Endothelial cell (in vitro differentiated cells): Measurements from ENCODE around the gene RAC2. TPM values are rescaled to one million over a fixed set of nuclear protein-coding genes. Genes with fewer than 3 reads are reported as not detected.

Source experiments
- DNase-seq: peaks from one replicate; pipeline ENCODE4 v3.0.0; 2021; ENCODE audit warnings: low spot score
- H3K27ac Mint-ChIP-seq: one replicate; pipeline ENCODE4 v1.8.0; 2021; ENCODE audit warnings: mixed read lengths, inconsistent platforms; ENCODE audit not compliant: unreplicated experiment
- H3K27me3 Mint-ChIP-seq: one replicate; pipeline ENCODE4 v1.8.0; 2021; ENCODE audit warnings: mild to moderate bottlenecking, moderate library complexity, mixed read lengths, inconsistent platforms; ENCODE audit not compliant: unreplicated experiment
- H3K36me3 Mint-ChIP-seq: one replicate; pipeline ENCODE4 v1.8.0; 2021; ENCODE audit warnings: mild to moderate bottlenecking, low read depth, mixed read lengths, inconsistent platforms; ENCODE audit not compliant: unreplicated experiment
- H3K4me1 Mint-ChIP-seq: one replicate; pipeline ENCODE4 v1.8.0; 2021; ENCODE audit warnings: mild to moderate bottlenecking, mixed read lengths, inconsistent platforms; ENCODE audit not compliant: unreplicated experiment
- H3K4me3 Mint-ChIP-seq: one replicate; pipeline ENCODE4 v1.8.0; 2021; ENCODE audit warnings: mild to moderate bottlenecking, mixed read lengths, inconsistent platforms; ENCODE audit not compliant: unreplicated experiment
- H3K9me3 Mint-ChIP-seq: one replicate; pipeline ENCODE4 v1.8.0; 2021; ENCODE audit warnings: mixed read lengths, inconsistent platforms; ENCODE audit not compliant: unreplicated experiment
- total RNA-seq: library from RNA; stranded (reverse); fragmentation: NEBNext Ultra II Directional; extraction: Animal tissue kit (Norgen Biotek cat#: 25700); gene quantifications from one replicate; pipeline ENCODE4 v1.2.1, GENCODE V29; 2021; ENCODE audit not compliant: unreplicated experiment
- TF ChIP-seq, protein P1 (sequence below): fragments of 200-600 bp; sonication (generic); IDR thresholded peaks from one replicate; pipeline ENCODE4 v1.5.0; 2021; ENCODE audit warnings: antibody characterized with exemption; ENCODE audit not compliant: unreplicated experiment

RAC2 gene
- total RNA-seq, 1 donor from 2014 or later = 16.6 TPM

- DNase-seq = no peak
- Mint-ChIP-seq H3K36me3 (no peaks in the 10 kb centered on the region), H3K4me1 (no peaks in the 10 kb centered on the region), H3K27me3 (no peaks in the 10 kb centered on the region), H3K4me3 (no peak overlapping the region), H3K9me3 (no peaks in the 10 kb centered on the region), H3K27ac (no peak overlapping the region)
- TF ChIP-seq, protein P1, sequence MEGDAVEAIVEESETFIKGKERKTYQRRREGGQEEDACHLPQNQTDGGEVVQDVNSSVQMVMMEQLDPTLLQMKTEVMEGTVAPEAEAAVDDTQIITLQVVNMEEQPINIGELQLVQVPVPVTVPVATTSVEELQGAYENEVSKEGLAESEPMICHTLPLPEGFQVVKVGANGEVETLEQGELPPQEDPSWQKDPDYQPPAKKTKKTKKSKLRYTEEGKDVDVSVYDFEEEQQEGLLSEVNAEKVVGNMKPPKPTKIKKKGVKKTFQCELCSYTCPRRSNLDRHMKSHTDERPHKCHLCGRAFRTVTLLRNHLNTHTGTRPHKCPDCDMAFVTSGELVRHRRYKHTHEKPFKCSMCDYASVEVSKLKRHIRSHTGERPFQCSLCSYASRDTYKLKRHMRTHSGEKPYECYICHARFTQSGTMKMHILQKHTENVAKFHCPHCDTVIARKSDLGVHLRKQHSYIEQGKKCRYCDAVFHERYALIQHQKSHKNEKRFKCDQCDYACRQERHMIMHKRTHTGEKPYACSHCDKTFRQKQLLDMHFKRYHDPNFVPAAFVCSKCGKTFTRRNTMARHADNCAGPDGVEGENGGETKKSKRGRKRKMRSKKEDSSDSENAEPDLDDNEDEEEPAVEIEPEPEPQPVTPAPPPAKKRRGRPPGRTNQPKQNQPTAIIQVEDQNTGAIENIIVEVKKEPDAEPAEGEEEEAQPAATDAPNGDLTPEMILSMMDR = no peak
These were observed 29.8 kb upstream of the RAC2 start for GRCh38 chr22:37273846-37274225.

GRCh38 chr22:37273126-37273845 lies 29.2 kb upstream of the RAC2 start:
- no peak overlapping the region for H3K4me3 Mint-ChIP-seq
- H3K4me1 Mint-ChIP-seq = no peaks in the 10 kb centered on the region
- TF ChIP-seq, protein P1 = no peak
- H3K9me3 Mint-ChIP-seq = no peaks in the 10 kb centered on the region
- no peaks in the 10 kb centered on the region for H3K27me3 Mint-ChIP-seq
- no peak for DNase-seq
- no peak overlapping the region for H3K27ac Mint-ChIP-seq
- no peaks in the 10 kb centered on the region for H3K36me3 Mint-ChIP-seq

GRCh38 chr22:37270928-37271650 lies 27.0 kb upstream of the RAC2 start:
- TF ChIP-seq, protein P1 = no peak
- Mint-ChIP-seq H3K9me3 (no peaks in the 10 kb centered on the region), H3K27me3 (no peaks in the 10 kb centered on the region)

GRCh38 chr22:37269936-37270678 lies 26.0 kb upstream of the RAC2 start:
- Mint-ChIP-seq H3K36me3 (no peaks in the 10 kb centered on the region), H3K4me3 (no peak overlapping the region), H3K27me3 (no peaks in the 10 kb centered on the region), H3K27ac (no peak overlapping the region), H3K9me3 (no peaks in the 10 kb centered on the region), H3K4me1 (no peaks in the 10 kb centered on the region)
- TF ChIP-seq, protein P1 = no peak
- DNase-seq = no peak

More at GRCh38 chr22:37270928-37271650, 27.0 kb upstream of the RAC2 start:
- Mint-ChIP-seq H3K27ac (no peak overlapping the region), H3K4me1 (no peaks in the 10 kb centered on the region), H3K36me3 (no peaks in the 10 kb centered on the region), H3K4me3 (no peak overlapping the region)
- no peak for DNase-seq
